Activated naive CD4-positive, alpha-beta T cell treated with anti-CD3 and anti-CD28 coated beads for 36 hours (primary cell): Measurements from ENCODE around the gene HLCS. TPM values are rescaled to one million over a fixed set of nuclear protein-coding genes. Genes with fewer than 3 reads are reported as not detected.

ENCODE experiments used
- CTCF ChIA-PET: fragments of 350-600 bp; sonication (Branson Sonifier 250); formaldehyde crosslinking; loops from one replicate; lab custom pipeline; 2021; ENCODE audit warnings: antibody characterized with exemption; lab: Charles Lee
- DNase-seq: peaks from one replicate; pipeline ENCODE4 v3.0.0-alpha.2; 2020
- H3K27ac Mint-ChIP-seq: one replicate; pipeline ENCODE4 v1.8.0; 2021; ENCODE audit warnings: mild to moderate bottlenecking, mixed read lengths
- H3K27me3 Mint-ChIP-seq: one replicate; pipeline ENCODE4 v1.8.0; 2021; ENCODE audit warnings: low read depth, mixed read lengths
- H3K36me3 Mint-ChIP-seq: one replicate; pipeline ENCODE4 v1.8.0; 2021; ENCODE audit warnings: low read depth, mixed read lengths
- H3K4me1 Mint-ChIP-seq: one replicate; pipeline ENCODE4 v1.8.0; 2021; ENCODE audit warnings: low read depth, mixed read lengths
- H3K4me3 Mint-ChIP-seq: one replicate; pipeline ENCODE4 v1.8.0; 2021; ENCODE audit warnings: mild to moderate bottlenecking, moderate library complexity, mixed read lengths
- H3K9me3 Mint-ChIP-seq: one replicate; pipeline ENCODE4 v1.8.0; 2021; ENCODE audit warnings: mixed read lengths
- intact Hi-C: fragments of 100-400 bp; cut with micrococcal nuclease; formaldehyde crosslinking; loops from one replicate; pipeline ENCODE4 v1.15.1; 2023
- total RNA-seq, 2 experiments: library from RNA; stranded (reverse); gene quantifications; one replicate each; pipeline ENCODE4 v1.2.3, GENCODE V29; 2021

The HLCS gene
- total RNA-seq, 2 experiments from 2014 or later = 12.5 to 12.6 TPM

DNA sequence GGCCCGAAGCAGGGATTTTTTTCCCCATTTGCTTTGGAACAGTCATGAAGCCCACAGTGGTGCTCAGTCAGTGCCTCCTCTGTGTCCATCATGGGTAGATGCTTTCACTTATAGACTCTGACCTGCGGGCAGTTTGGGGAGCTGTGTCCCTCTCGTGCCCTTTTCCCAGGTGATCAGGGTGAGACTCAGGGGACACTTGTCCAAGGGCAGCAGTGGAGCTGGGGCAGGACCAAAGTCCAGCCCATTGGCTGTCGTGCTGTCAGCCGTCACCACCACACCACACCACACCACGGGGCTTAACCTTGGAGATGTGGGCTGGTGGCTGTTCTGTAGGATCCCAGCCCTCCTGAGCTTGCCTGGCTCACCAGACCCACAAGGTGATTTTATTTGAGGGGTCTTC is 232.6 kb downstream of the HLCS start:
- DNase-seq = no peak
- CTCF ChIA-PET = interaction anchor here (0.6 kb wide), 1 partner anchor 281 kb away, joined by 3 read pairs; no protein-coding TSS in a partner anchor
- no peaks in the 10 kb centered on the region for H3K4me1 Mint-ChIP-seq
- H3K4me3 Mint-ChIP-seq = no peak overlapping the region
- peaks cover 10% of the 10 kb centered on the region for H3K27me3 Mint-ChIP-seq
- intact Hi-C loops = no loop called here
- H3K27ac Mint-ChIP-seq = no peak overlapping the region
- no peaks in the 10 kb centered on the region for H3K36me3 Mint-ChIP-seq
- H3K9me3 Mint-ChIP-seq = no peaks in the 10 kb centered on the region

DNA sequence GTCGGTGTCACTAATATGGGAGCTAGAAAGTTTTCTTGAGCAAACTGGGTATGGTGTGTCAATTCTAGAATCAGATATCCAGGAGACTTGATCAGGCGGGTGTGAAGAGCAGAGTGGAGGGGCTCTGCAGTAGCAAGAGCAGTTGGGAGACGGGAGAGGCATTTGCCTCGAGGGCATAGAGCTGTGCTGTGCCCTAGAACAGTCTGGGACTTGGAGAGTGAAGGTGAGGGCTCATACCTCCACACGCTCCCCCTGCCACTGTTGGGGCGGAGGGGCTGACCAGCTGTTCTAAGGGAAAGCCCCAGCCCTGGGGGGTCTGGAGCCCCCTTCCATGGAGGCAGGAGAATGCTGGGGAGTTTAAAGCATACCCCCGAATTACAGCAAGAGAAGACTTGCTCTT is 233.7 kb downstream of the HLCS start:
- intact Hi-C loops = no loop called here

DNA sequence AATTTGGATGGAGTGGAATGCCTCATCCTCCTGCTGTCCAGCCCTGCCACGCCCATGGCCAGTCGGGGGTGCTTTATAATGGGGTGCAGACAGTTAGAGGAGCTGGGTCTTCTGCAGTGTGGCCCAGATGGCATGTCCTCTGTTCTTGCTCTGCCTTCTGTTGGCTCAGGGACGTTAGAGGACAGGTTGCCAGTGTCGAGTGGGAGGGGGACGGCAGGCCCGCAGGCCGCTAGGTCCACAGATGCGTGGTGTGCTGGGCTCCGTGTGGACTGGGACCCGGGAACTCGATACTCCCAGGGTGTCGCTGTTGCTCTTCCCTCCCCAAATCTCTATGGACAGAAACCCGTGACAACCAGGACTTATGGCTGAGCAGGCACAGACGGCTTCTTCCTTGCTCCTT is 234.3 kb downstream of the HLCS start:
- intact Hi-C loops = no loop called here
- Mint-ChIP-seq H3K4me3 (no peak overlapping the region), H3K4me1 (no peaks in the 10 kb centered on the region), H3K27ac (no peak overlapping the region), H3K36me3 (no peaks in the 10 kb centered on the region), H3K9me3 (no peaks in the 10 kb centered on the region), H3K27me3 (peaks cover 10% of the 10 kb centered on the region)
- DNase-seq = no peak
- CTCF ChIA-PET = no interaction called here

More for the DNA sequence above, 233.7 kb downstream of the HLCS start:
- DNase-seq = no peak
- Mint-ChIP-seq H3K36me3 (no peaks in the 10 kb centered on the region), H3K4me3 (no peak overlapping the region), H3K9me3 (no peaks in the 10 kb centered on the region), H3K27ac (no peak overlapping the region), H3K27me3 (peaks cover 10% of the 10 kb centered on the region), H3K4me1 (no peaks in the 10 kb centered on the region)
- CTCF ChIA-PET = no interaction called here

DNA sequence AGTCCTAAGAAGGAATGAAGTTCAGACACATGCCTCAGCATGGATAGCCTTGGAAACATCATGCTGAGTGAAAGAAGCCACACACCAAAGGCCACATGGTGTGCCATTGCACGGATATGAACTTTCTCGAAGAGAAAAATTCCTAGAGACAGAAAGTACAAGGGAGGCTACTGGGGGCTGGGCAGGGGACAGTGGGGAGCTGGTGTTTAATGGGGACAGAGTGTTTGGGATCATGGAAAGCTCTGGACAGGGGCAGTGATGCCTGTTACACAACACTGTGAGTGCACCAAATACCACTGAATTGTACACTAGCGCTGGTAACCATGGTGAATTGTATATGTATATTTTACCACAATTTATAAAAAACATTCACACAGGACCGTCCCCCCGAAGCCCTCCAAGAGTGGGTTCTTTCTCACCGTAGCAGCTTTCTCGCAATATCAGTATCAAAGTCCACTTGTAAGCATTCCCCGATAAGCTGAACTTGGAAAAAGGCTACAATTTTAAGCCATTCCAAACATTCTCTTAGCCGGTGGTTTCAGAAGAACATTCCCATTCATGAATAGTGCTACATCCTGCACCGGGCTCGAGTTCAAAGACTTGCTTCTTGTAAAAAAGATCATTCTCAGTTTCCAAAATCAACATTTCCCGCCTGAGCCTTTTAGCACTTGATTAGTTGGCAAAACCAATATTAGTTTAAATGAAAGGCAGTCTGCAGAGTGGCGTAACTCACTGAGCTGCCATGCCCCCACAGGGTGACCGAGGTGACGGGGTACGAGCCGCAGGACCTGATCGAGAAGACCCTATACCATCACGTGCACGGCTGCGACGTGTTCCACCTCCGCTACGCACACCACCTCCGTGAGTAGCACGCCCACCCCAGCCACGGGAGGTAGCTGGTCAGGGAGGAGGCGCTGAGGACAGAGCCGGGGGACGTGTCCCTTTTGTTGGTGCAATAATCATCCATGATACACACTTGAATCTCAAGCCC is 235.9 kb downstream of the HLCS start:
- H3K27ac Mint-ChIP-seq = no peak overlapping the region
- DNase-seq = no peak
- intact Hi-C loops = no loop called here
- no peaks in the 10 kb centered on the region for H3K36me3 Mint-ChIP-seq
- no peaks in the 10 kb centered on the region for H3K4me1 Mint-ChIP-seq
- no peak overlapping the region for H3K4me3 Mint-ChIP-seq
- CTCF ChIA-PET = no interaction called here
- no peaks in the 10 kb centered on the region for H3K9me3 Mint-ChIP-seq
- peaks cover 9% of the 10 kb centered on the region for H3K27me3 Mint-ChIP-seq

DNA sequence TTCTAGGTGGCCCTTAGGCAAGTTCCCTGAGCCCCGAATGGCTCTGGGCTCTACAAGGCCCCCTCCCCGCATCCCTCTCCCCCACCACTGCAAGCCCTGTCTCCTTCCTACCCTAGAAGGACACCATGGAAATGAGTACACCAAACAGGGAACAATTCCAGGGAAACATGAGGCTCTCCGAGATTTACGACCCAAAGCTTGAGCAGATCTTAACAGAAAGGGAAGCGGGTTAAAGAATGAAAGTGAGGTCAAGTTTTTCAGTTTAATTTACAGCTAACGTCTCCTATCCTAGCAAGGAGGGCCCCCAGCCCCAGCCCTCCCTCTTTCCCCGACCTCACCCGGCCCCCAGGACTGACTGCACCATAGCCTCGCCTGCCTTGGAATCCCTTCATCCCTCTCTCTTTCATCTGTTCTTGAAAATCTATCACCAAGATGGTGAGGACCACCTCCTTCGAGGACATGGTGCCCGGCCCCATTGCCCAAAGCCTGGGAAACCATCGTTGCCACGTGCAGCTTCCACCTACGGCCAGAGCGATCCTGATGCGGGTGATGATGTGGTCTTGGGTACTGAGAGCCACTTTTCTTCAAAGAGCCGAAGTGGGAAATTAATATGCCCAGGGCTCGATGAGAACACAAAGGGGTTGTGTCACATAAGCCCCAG is 237.0 kb downstream of the HLCS start:
- no peaks in the 10 kb centered on the region for H3K9me3 Mint-ChIP-seq
- CTCF ChIA-PET = interaction anchor here (0.6 kb wide), 1 partner anchor 217 kb away, joined by 3 read pairs; no protein-coding TSS in a partner anchor
- H3K27me3 Mint-ChIP-seq = peaks cover 6% of the 10 kb centered on the region
- no peak overlapping the region for H3K27ac Mint-ChIP-seq
- no peak for DNase-seq
- no peak overlapping the region for H3K4me3 Mint-ChIP-seq
- intact Hi-C loops = no loop called here
- H3K4me1 Mint-ChIP-seq = no peaks in the 10 kb centered on the region
- no peaks in the 10 kb centered on the region for H3K36me3 Mint-ChIP-seq

DNA sequence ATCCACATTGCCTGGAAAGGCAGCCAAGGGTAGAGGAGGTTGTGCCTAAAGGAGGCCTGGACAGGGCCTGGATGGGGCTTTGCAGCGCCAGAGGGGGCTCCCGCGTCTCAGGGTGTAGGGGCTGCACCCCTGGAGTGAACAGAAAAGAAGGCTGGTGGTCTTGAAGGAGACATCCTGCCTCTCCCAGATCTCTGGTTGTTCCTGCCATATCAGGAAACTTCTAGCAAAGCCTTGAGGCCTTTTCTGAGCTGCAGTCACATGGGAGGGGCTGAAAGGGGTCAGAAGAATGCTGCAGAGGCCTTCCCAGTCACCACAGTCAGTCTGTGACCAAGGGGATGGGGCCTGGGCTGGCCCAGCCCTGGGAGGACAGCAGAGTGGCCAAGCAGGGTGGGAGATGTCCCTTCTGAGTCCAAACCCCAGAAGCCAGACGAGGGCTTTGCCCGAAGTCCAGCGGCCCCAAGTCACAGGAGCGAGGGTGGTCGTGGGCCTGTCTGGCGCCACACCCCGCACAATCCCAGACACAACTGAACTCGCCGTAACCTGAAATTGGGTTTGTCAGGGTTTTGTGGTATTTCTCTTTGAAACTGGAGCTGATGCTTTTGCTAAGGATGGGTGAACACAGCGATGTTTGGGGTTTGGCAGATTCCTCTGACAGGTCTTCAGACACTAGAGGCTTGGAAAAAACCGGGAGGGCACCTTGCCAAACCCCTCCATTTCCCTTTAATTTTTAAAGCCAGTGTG is 237.9 kb downstream of the HLCS start:
- Mint-ChIP-seq H3K4me3 (no peak overlapping the region), H3K36me3 (no peaks in the 10 kb centered on the region), H3K9me3 (no peaks in the 10 kb centered on the region), H3K4me1 (no peaks in the 10 kb centered on the region), H3K27ac (no peak overlapping the region), H3K27me3 (peaks cover 6% of the 10 kb centered on the region)
- intact Hi-C loops = no loop called here
- CTCF ChIA-PET = interaction anchor here (0.6 kb wide), 1 partner anchor 218 kb away, joined by 3 read pairs; no protein-coding TSS in a partner anchor
- DNase-seq = no peak

DNA sequence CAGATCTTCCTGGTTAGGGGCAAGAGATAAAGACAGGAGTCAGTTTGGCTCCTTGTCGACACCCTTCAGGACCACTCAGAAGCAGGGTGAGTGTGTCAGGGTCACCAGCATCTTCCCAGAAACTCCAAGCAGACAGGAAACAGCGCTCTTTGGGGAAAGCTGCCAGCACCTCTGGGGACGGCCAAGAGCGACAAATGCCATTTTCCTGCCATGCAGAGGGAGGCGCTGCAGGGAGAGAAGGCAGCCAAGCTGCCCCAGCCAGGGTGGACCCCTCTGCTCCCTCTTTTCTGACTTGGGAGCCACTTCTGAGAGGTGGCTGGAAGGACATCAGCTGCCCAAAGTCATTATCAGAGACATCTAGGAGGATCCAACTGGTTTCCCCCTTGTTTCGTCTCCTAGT is 238.6 kb downstream of the HLCS start:
- intact Hi-C loops = no loop called here
- H3K9me3 Mint-ChIP-seq = no peaks in the 10 kb centered on the region
- no peak for DNase-seq
- H3K27me3 Mint-ChIP-seq = peaks cover 6% of the 10 kb centered on the region
- no peaks in the 10 kb centered on the region for H3K36me3 Mint-ChIP-seq
- H3K27ac Mint-ChIP-seq = no peak overlapping the region
- H3K4me1 Mint-ChIP-seq = no peaks in the 10 kb centered on the region
- H3K4me3 Mint-ChIP-seq = no peak overlapping the region
- CTCF ChIA-PET = interaction anchor here (0.5 kb wide), 1 partner anchor 191 kb away, joined by 4 read pairs; no protein-coding TSS in a partner anchor

DNA sequence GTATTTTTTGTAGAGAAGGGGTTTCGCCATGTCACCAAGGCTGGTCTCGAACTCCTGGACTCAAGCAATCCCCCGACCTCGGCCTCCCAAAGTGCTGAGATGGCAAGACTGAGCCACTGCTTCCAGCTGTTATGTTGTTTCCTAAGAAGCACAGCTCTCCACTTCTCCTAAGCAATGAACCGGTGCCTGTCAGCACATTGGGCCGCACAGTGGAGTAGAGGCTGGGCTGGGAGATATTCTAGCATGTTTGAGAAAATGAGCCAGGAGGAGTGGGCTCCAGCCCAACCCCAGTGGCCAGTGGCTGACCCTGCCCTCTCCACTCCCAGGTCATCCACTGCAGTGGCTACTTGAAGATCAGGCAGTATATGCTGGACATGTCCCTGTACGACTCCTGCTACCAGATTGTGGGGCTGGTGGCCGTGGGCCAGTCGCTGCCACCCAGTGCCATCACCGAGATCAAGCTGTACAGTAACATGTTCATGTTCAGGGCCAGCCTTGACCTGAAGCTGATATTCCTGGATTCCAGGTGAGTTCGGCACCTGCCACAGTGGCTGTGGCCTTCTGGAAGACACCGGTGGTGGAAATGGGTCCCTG is 240.6 kb downstream of the HLCS start:
- CTCF ChIA-PET = interaction anchor here (0.8 kb wide), 1 partner anchor 9 kb away, joined by 4 read pairs; no protein-coding TSS in a partner anchor

DNA sequence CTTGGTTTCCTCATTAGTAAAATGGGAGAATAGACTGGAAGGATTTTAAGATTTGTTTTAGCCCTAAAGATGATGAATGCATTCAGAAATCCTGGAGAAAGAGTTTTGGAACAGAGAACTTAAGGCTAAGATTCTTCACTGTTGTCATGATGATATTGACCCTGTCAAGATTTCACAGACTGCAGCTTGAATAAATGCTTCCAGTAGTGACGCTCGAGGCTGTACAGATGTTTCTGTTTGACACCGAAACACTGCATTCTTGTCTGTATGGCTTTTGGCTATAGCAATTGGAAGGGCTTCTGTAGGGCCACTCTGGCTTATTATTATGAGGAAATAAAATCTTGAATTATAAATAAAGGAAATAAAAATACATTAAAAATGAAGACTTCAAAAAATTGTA is 241.8 kb downstream of the HLCS start:
- Mint-ChIP-seq H3K27me3 (peaks cover 13% of the 10 kb centered on the region), H3K4me1 (no peaks in the 10 kb centered on the region), H3K9me3 (no peaks in the 10 kb centered on the region), H3K36me3 (no peaks in the 10 kb centered on the region), H3K4me3 (no peak overlapping the region), H3K27ac (no peak overlapping the region)
- intact Hi-C loops = no loop called here
- DNase-seq = no peak
- CTCF ChIA-PET = interaction anchor here (0.8 kb wide), 1 partner anchor 10 kb away, joined by 4 read pairs; no protein-coding TSS in a partner anchor

More for the DNA sequence above, 240.6 kb downstream of the HLCS start:
- H3K4me3 Mint-ChIP-seq = no peak overlapping the region
- H3K36me3 Mint-ChIP-seq = no peaks in the 10 kb centered on the region
- no peaks in the 10 kb centered on the region for H3K9me3 Mint-ChIP-seq
- DNase-seq = no peak
- H3K27me3 Mint-ChIP-seq = peaks cover 7% of the 10 kb centered on the region
- no peaks in the 10 kb centered on the region for H3K4me1 Mint-ChIP-seq
- intact Hi-C loops = no loop called here
- no peak overlapping the region for H3K27ac Mint-ChIP-seq

DNA sequence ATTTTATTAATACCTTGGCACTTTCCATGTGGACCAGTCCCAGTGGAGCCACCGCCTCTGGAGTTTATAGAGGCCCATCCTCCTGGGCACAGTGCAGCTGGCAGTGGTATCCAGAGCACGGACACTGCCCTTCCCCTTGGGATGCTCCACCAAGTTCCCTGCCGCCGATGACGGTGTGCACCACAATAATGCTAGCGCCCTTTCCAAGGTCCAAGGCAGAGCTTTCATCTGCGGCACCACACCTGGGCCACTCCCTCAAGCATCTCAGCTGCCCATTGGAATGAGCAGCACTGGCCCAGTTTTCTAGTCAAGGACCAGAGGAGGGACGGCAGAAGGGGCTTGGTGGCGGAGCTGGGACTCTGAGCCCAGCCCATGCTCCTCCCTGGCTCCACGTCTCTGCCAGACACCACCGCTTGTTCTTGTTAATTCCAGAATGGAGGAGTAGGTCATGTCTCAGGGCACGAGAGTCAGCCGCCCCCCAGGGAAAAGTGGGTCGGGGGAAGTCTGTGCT is 243.0 kb downstream of the HLCS start:
- H3K9me3 Mint-ChIP-seq = no peaks in the 10 kb centered on the region
- CTCF ChIA-PET = interaction anchor here (0.6 kb wide), 1 partner anchor 11 kb away, joined by 3 read pairs; no protein-coding TSS in a partner anchor

More for the DNA sequence above, 243.0 kb downstream of the HLCS start:
- no peak overlapping the region for H3K4me3 Mint-ChIP-seq
- H3K36me3 Mint-ChIP-seq = no peaks in the 10 kb centered on the region
- intact Hi-C loops = no loop called here
- H3K27ac Mint-ChIP-seq = no peak overlapping the region
- no peak for DNase-seq
- no peaks in the 10 kb centered on the region for H3K4me1 Mint-ChIP-seq
- H3K27me3 Mint-ChIP-seq = peaks cover 16% of the 10 kb centered on the region
